Measurements from ENCODE around the gene PPP5C. TPM values are rescaled to one million over a fixed set of nuclear protein-coding genes. Genes with fewer than 3 reads are reported as not detected.
A peak's percentile ranks its signal among the peaks of the same experiment; 100 is the strongest.
"Not testable (repeated sequence)": the region's sequence is repeated elsewhere in the genome, so short reads cannot be mapped to it uniquely, and the experiment has no call there.

Gene PPP5C
- total and polyA plus RNA-seq, 2 donors, result 32.7 to 44.1 TPM

DNA sequence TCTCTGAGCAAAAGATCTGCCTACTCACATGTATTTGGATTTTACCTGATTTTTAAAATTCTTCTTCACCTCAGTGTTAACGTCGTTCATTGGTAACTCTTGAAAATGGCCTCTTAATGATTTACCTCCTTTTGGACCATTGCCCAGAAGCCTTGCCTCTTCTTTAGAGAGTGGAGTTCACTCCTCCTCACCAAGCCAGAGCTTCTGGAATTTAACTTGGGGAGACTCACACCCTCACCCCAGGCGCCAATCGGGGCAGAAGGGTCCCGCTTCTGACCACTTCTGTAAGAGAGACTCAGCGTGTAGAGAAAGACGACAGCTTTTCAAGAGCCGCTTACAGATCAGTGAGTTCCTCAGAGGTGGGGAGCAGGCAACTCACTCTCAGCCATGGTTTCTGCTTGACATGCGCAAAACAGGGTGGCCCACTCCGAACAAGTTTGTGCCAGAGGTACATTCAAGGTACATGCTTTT lies 79.2 kb downstream of the PPP5C start:
- peak overlapping the region; percentile 37 to 40 for H3K4me3 ChIP-seq (ENCODE audit: low read length in 2 of 2)
- no peaks in the 10 kb centered on the region for H3K36me3 ChIP-seq (ENCODE audit: control insufficient read depth in 2 of 2, insufficient read depth in 2 of 2, low read length in 1 of 2)
- no peaks in the 10 kb centered on the region for H3K9me3 ChIP-seq (ENCODE audit: control insufficient read depth in 2 of 2, insufficient read depth in 1 of 2, low read length in 1 of 2)
- peaks cover 38 to 67% of the 10 kb centered on the region in 2 donors for H3K27me3 ChIP-seq (ENCODE audit: control insufficient read depth in 2 of 2, insufficient read depth in 1 of 2, low read length in 1 of 2)
- no peak for DNase-seq (ENCODE audit: low read depth in 6 of 9, low spot score in 9 of 9)
- H3K4me1 ChIP-seq (ENCODE audit: control insufficient read depth in 2 of 2, insufficient read depth in 2 of 2, low read length in 2 of 2), result peaks cover 0 to 8% of the 10 kb centered on the region in 2 donors
- no peak overlapping the region for H3K27ac ChIP-seq (ENCODE audit: low read depth in 1 of 2, low read length in 1 of 2)
- 3% methylated on average over 10 of the region's 10 CpGs for WGBS

DNA sequence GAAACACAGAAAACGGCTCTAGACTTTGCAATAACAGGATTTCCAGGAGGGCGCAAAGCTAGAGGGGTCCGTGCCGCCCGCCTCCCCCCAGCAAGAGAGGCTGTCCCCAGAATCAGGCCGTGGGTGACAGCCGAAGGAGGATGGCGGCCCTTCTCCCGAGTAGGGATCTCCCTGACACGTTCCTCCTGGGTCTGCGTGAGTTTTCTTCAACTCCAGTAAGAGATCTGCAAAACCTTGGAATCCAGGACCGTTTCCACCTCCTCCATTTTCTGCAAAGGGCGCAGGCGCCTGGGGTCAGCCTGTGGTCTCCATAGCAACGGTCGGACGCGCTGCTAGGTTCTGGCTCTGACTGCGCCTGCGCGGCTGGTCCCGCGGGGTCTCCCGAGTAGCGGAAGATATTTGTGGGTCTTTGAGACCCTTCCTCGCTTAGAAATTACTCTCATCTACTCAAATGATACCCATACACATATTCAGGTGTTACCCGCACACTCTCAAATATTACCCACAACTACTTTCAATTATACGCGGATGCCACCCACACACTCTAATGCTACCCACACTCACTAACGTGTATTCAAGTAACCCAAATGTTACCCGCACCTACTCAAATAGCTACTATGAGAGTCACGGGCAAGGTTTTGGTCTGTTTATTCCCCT lies 79.7 kb downstream of the PPP5C start:
- Histone ChIP-seq H3K4me3 (ENCODE audit: low read length in 2 of 2) (peak overlapping the region; percentile 37 to 40), H3K27ac (ENCODE audit: low read depth in 1 of 2, low read length in 1 of 2) (peak overlapping the region in 1 of 2 donors; percentile 31), H3K4me1 (ENCODE audit: control insufficient read depth in 2 of 2, insufficient read depth in 2 of 2, low read length in 2 of 2) (peaks cover 0 to 8% of the 10 kb centered on the region in 2 donors), H3K36me3 (ENCODE audit: control insufficient read depth in 2 of 2, insufficient read depth in 2 of 2, low read length in 1 of 2) (no peaks in the 10 kb centered on the region), H3K9me3 (ENCODE audit: control insufficient read depth in 2 of 2, insufficient read depth in 1 of 2, low read length in 1 of 2) (no peaks in the 10 kb centered on the region), H3K27me3 (ENCODE audit: control insufficient read depth in 2 of 2, insufficient read depth in 1 of 2, low read length in 1 of 2) (peaks cover 38 to 70% of the 10 kb centered on the region in 2 donors)
- WGBS, result 5% methylated on average over 32 of the region's 32 CpGs
- peak in 3 of 9 donors; percentile 17 to 42 (median 36) for DNase-seq (ENCODE audit: low read depth in 6 of 9, low spot score in 9 of 9)

DNA sequence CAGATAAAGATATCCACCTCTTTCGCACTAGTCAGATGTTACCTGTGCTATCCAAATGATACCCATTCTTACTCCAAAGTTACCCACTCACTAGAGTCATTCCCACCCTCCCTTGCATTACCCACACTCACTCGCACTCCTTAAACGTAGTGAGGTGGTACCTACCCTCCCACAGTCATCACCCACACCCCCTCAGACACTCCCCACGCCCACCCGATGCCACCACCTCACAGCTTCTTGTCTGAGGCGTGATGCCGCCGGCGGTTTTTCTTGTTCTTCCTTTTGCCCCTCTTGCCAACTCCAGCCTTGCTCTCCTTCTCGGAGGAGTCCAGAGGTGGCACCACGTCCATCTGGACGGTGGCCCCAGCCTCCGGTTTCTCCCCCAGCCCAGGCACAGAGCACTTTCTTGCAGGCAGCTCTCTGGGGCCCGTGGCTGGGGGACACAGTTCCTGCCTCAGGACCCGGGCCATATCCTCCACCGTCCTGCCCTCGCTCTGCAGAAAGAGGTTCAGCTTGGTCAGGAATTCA lies 80.7 kb downstream of the PPP5C start:
- Histone ChIP-seq H3K4me3 (ENCODE audit: low read length in 2 of 2) (no peak overlapping the region), H3K4me1 (ENCODE audit: control insufficient read depth in 2 of 2, insufficient read depth in 2 of 2, low read length in 2 of 2) (peaks cover 0 to 8% of the 10 kb centered on the region in 2 donors), H3K27ac (ENCODE audit: low read depth in 1 of 2, low read length in 1 of 2) (no peak overlapping the region), H3K36me3 (ENCODE audit: control insufficient read depth in 2 of 2, insufficient read depth in 2 of 2, low read length in 1 of 2) (no peaks in the 10 kb centered on the region), H3K27me3 (ENCODE audit: control insufficient read depth in 2 of 2, insufficient read depth in 1 of 2, low read length in 1 of 2) (peaks cover 38 to 74% of the 10 kb centered on the region in 2 donors), H3K9me3 (ENCODE audit: control insufficient read depth in 2 of 2, insufficient read depth in 1 of 2, low read length in 1 of 2) (no peaks in the 10 kb centered on the region)
- 89% methylated on average over 17 of the region's 17 CpGs for WGBS
- DNase-seq (ENCODE audit: low read depth in 6 of 9, low spot score in 9 of 9), result no peak

GRCh38 chr19:46428239-46429135 lies 81.6 kb downstream of the PPP5C start, which contains the start of gene PNMA8C:
Gene PNMA8C, minus strand, starts transcription at chr19:46428936. Its CDS starts 577 bp downstream, at chr19:46428359.
- H3K27me3 ChIP-seq (ENCODE audit: control insufficient read depth in 2 of 2, insufficient read depth in 1 of 2, low read length in 1 of 2), result peaks cover 38 to 71% of the 10 kb centered on the region in 2 donors

DNA sequence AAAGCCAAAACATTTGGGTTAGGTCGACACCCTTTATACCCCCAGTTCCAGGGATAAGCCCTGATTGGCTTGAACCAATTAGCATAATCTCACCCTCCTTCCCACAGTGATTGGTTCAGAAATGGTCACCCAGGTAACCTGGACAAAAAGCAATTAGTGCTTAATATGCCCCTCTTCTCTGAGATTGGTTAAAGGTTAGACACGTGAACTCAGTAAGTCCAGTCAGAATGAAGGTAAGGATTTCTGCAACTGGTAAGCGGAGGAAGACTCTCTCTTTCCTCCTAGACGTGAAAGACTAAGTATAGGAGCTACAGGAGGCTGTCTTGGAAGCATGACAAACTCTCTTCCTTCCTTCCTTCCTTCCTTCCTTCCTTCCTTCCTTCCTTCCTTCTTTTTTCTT lies 83.1 kb downstream of the PPP5C start:
- H3K36me3 ChIP-seq (ENCODE audit: control insufficient read depth in 2 of 2, insufficient read depth in 2 of 2, low read length in 1 of 2), result no peaks in the 10 kb centered on the region
- no peak overlapping the region for H3K4me3 ChIP-seq (ENCODE audit: low read length in 2 of 2)
- DNase-seq (ENCODE audit: low read depth in 6 of 9, low spot score in 9 of 9), result no peak
- peaks cover 0 to 8% of the 10 kb centered on the region in 2 donors for H3K4me1 ChIP-seq (ENCODE audit: control insufficient read depth in 2 of 2, insufficient read depth in 2 of 2, low read length in 2 of 2)
- H3K27me3 ChIP-seq (ENCODE audit: control insufficient read depth in 2 of 2, insufficient read depth in 1 of 2, low read length in 1 of 2), result peaks cover 36 to 63% of the 10 kb centered on the region in 2 donors
- H3K27ac ChIP-seq (ENCODE audit: low read depth in 1 of 2, low read length in 1 of 2), result no peak overlapping the region
- WGBS, result 83% methylated on average over 4 of the region's 4 CpGs
- no peaks in the 10 kb centered on the region for H3K9me3 ChIP-seq (ENCODE audit: control insufficient read depth in 2 of 2, insufficient read depth in 1 of 2, low read length in 1 of 2)

More at GRCh38 chr19:46428239-46429135, 81.6 kb downstream of the PPP5C start, which contains the start of gene PNMA8C:
- Histone ChIP-seq H3K4me3 (ENCODE audit: low read length in 2 of 2) (no peak within 1 kb of the TSS), H3K4me1 (ENCODE audit: control insufficient read depth in 2 of 2, insufficient read depth in 2 of 2, low read length in 2 of 2) (peaks cover 0 to 8% of the 10 kb centered on the region in 2 donors), H3K36me3 (ENCODE audit: control insufficient read depth in 2 of 2, insufficient read depth in 2 of 2, low read length in 1 of 2) (no peaks in the 10 kb centered on the region), H3K27ac (ENCODE audit: low read depth in 1 of 2, low read length in 1 of 2) (no peak within 1 kb of the TSS), H3K9me3 (ENCODE audit: control insufficient read depth in 2 of 2, insufficient read depth in 1 of 2, low read length in 1 of 2) (no peaks in the 10 kb centered on the region)
- no peak for DNase-seq (ENCODE audit: low read depth in 6 of 9, low spot score in 9 of 9)
- whole genome bisulfite sequencing, result 29% methylated on average over 52 of the region's 52 CpGs

- 44% methylated on average over 10 of the region's 10 CpGs for WGBS
- H3K4me1 ChIP-seq (ENCODE audit: control insufficient read depth in 2 of 2, insufficient read depth in 2 of 2, low read length in 2 of 2), result peaks cover 0 to 7% of the 10 kb centered on the region in 2 donors
- no peaks in the 10 kb centered on the region for H3K36me3 ChIP-seq (ENCODE audit: control insufficient read depth in 2 of 2, insufficient read depth in 2 of 2, low read length in 1 of 2)
- no peaks in the 10 kb centered on the region for H3K9me3 ChIP-seq (ENCODE audit: control insufficient read depth in 2 of 2, insufficient read depth in 1 of 2, low read length in 1 of 2)
- no peak overlapping the region for H3K27ac ChIP-seq (ENCODE audit: low read depth in 1 of 2, low read length in 1 of 2)
- DNase-seq (ENCODE audit: low read depth in 6 of 9, low spot score in 9 of 9), result no peak
- no peak overlapping the region for H3K4me3 ChIP-seq (ENCODE audit: low read length in 2 of 2)
- peaks cover 22 to 46% of the 10 kb centered on the region in 2 donors for H3K27me3 ChIP-seq (ENCODE audit: control insufficient read depth in 2 of 2, insufficient read depth in 1 of 2, low read length in 1 of 2)
Observed at GRCh38 chr19:46431824-46432223, 84.9 kb downstream of the PPP5C start.

DNA sequence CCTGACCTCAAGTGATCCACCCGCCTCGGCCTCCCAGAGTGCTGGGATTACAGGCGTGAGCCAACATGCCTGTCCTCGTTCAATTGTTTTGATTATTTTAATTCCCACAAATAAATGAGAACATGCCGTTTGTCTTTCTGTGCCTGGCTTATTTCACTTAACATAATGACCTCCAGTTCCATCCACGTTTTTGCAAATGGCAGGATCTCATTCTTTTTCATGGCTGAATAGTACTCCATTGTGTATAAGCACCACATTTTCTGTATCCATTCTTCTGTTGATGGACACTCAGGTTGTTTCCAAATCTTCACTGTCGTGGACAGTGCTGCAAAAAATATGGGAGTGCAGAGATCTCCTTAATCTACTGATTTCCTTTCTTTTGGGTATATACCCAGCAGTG lies 86.6 kb downstream of the PPP5C start:
- H3K27me3 ChIP-seq (ENCODE audit: control insufficient read depth in 2 of 2, insufficient read depth in 1 of 2, low read length in 1 of 2), result peaks cover 7 to 29% of the 10 kb centered on the region in 2 donors
- not testable (repeated sequence) for H3K36me3 ChIP-seq (ENCODE audit: control insufficient read depth in 2 of 2, insufficient read depth in 2 of 2, low read length in 1 of 2); H3K27ac ChIP-seq (ENCODE audit: low read depth in 1 of 2, low read length in 1 of 2); H3K4me3 ChIP-seq (ENCODE audit: low read length in 2 of 2); DNase-seq (ENCODE audit: low read depth in 6 of 9, low spot score in 9 of 9); H3K4me1 ChIP-seq (ENCODE audit: control insufficient read depth in 2 of 2, insufficient read depth in 2 of 2, low read length in 2 of 2); H3K9me3 ChIP-seq (ENCODE audit: control insufficient read depth in 2 of 2, insufficient read depth in 1 of 2, low read length in 1 of 2)
- WGBS, result 82% methylated on average over 7 of the region's 7 CpGs

DNA sequence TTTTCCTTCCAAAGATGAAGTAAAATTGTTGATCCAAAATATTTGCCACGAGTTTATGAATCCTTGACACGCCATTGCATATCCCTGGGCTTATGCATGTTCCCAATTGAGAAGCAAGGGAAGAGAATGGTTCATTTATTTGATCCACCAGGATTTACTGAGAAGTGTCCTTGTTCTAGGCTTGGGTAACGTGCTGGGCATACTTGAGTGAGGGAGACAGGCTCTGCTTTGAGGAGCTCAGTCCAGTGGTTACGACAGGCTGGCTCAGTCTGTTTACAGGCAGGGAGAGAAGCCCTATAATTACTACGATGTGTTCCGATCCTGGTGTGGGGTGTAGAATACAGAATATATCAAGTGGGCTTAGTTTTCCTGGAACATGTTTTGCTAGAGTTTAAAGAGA lies 88.1 kb downstream of the PPP5C start:
- Histone ChIP-seq H3K9me3 (ENCODE audit: control insufficient read depth in 2 of 2, insufficient read depth in 1 of 2, low read length in 1 of 2) (no peaks in the 10 kb centered on the region), H3K4me3 (ENCODE audit: low read length in 2 of 2) (no peak overlapping the region), H3K36me3 (ENCODE audit: control insufficient read depth in 2 of 2, insufficient read depth in 2 of 2, low read length in 1 of 2) (no peaks in the 10 kb centered on the region), H3K4me1 (ENCODE audit: control insufficient read depth in 2 of 2, insufficient read depth in 2 of 2, low read length in 2 of 2) (no peaks in the 10 kb centered on the region), H3K27ac (ENCODE audit: low read depth in 1 of 2, low read length in 1 of 2) (no peak overlapping the region), H3K27me3 (ENCODE audit: control insufficient read depth in 2 of 2, insufficient read depth in 1 of 2, low read length in 1 of 2) (peaks cover 0 to 15% of the 10 kb centered on the region in 2 donors)
- 62% methylated on average over 6 of the region's 6 CpGs for WGBS
- no peak for DNase-seq (ENCODE audit: low read depth in 6 of 9, low spot score in 9 of 9)

Data from thymus (tissue), 11 donors.